Calu3 (cell line): ENCODE results near the gene MLH1. TPM values are rescaled to one million over a fixed set of nuclear protein-coding genes. Genes with fewer than 3 reads are reported as not detected.
"Not testable (repeated sequence)": the region's sequence is repeated elsewhere in the genome, so short reads cannot be mapped to it uniquely, and the experiment has no call there.

ENCODE experiments used
- BruUV-seq: library from RNA; stranded (reverse); fragments of 400-500 nt; replicated peaks from 2 replicates; lab custom pipeline; 2021; lab: Mats Ljungman, UMichigan
- CTCF ChIA-PET: fragments of 300-600 bp; sonication (Branson Sonifier 250); formaldehyde crosslinking; loops from one replicate; lab custom pipeline; 2022; ENCODE audit warnings: antibody characterized with exemption; lab: Charles Lee
- DNase-seq: peaks from one replicate; pipeline ENCODE4 v3.0.0; 2022
- H3K27ac Mint-ChIP-seq: one replicate; pipeline ENCODE4 v1.8.0; 2022; ENCODE audit warnings: mixed read lengths; ENCODE audit not compliant: unreplicated experiment
- H3K27me3 Mint-ChIP-seq: one replicate; pipeline ENCODE4 v1.8.0; 2022; ENCODE audit warnings: mixed read lengths; ENCODE audit not compliant: unreplicated experiment
- H3K36me3 Mint-ChIP-seq: one replicate; pipeline ENCODE4 v1.8.0; 2022; ENCODE audit warnings: mild to moderate bottlenecking, moderate library complexity, mixed read lengths; ENCODE audit not compliant: insufficient read depth, unreplicated experiment
- H3K4me1 Mint-ChIP-seq: one replicate; pipeline ENCODE4 v1.8.0; 2022; ENCODE audit warnings: mild to moderate bottlenecking, low read depth, mixed read lengths; ENCODE audit not compliant: unreplicated experiment
- H3K4me3 Mint-ChIP-seq: one replicate; pipeline ENCODE4 v1.8.0; 2022; ENCODE audit warnings: mild to moderate bottlenecking, low read depth, moderate library complexity, mixed read lengths; ENCODE audit not compliant: unreplicated experiment
- H3K9me3 Mint-ChIP-seq: one replicate; pipeline ENCODE4 v1.8.0; 2022; ENCODE audit warnings: low read depth, mixed read lengths; ENCODE audit not compliant: unreplicated experiment
- CTCF ChIP-seq: fragments of 200-600 bp; IDR thresholded peaks from one replicate; pipeline ENCODE4 v1.8.0; 2022; ENCODE audit warnings: antibody characterized with exemption; ENCODE audit not compliant: unreplicated experiment
- intact Hi-C: fragments of 100-400 bp; cut with micrococcal nuclease; formaldehyde crosslinking; loops from one replicate; pipeline ENCODE4 v1.10.0; 2022; ENCODE audit not compliant: unreplicated experiment
- total RNA-seq: library from RNA; stranded (reverse); gene quantifications from 2 replicates; pipeline ENCODE4 v1.2.3, GENCODE V29; 2022

Gene MLH1
- total RNA-seq, 1 experiment from 2014 or later = 32.8 TPM

GRCh38 chr3:36960502-36960901 lies 32.8 kb upstream of the MLH1 start:
- peaks cover 7% of the 10 kb centered on the region for H3K27me3 Mint-ChIP-seq
- intact Hi-C loops = no loop called here
- no peak for TF ChIP-seq CTCF
- no TSS peak for BruUV-seq
- CTCF ChIA-PET = interaction anchor here (1.1 kb wide), 1 partner anchor 56 kb away, joined by 3 read pairs; no protein-coding TSS in a partner anchor
- H3K9me3 Mint-ChIP-seq = no peaks in the 10 kb centered on the region
- H3K4me1 Mint-ChIP-seq = peaks cover 23% of the 10 kb centered on the region
- no peak overlapping the region for H3K4me3 Mint-ChIP-seq
- H3K27ac Mint-ChIP-seq = no peak overlapping the region
- H3K36me3 Mint-ChIP-seq = no peaks in the 10 kb centered on the region
- no peak for DNase-seq

DNA sequence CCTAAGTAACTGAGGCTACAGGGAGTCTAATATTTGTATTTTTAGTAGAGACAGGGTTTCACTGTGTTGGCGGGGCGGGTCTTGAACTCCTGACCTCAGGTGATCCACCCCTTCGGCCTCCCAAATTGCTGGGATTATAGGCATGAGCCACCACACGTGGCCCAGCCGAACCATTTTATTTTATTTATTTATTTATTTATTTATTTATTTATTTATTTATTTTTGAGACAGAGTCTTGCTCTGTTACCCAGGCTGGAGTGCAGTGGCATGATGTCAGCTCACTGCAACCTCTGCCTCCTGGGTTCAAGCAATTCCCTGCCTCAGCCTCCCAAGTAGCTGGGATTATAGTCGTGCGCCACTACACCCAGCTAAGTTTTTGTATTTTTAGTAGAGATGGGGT lies 30.3 kb upstream of the MLH1 start:
- DNase-seq, BruUV-seq, intact Hi-C loops, H3K27me3 Mint-ChIP-seq, H3K4me3 Mint-ChIP-seq, H3K36me3 Mint-ChIP-seq, H3K9me3 Mint-ChIP-seq, H3K27ac Mint-ChIP-seq: not testable (repeated sequence)
- H3K4me1 Mint-ChIP-seq = peaks cover 21% of the 10 kb centered on the region
- CTCF ChIA-PET = interaction anchor here (0.6 kb wide), 1 partner anchor 1675 kb away, joined by 3 read pairs; no protein-coding TSS in a partner anchor

DNA sequence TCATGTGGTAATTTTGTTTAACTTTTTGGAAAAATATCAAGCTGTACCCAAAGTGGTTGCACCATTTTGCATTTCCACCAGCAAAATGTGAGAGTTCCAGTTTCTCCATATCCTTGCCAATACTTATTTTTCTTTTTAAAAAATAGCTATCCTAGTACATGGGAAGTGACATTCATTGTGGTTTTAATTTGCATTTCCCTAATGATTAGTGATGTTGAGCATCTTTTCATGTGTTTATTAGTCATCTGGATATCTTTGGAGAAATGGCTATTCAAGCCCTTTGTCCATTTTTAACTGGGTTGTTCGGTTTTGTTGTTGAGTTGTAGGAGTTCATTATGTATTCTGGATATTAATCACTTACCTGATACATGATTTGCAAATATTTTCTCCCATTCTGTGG lies 29.0 kb upstream of the MLH1 start:
- no peak for TF ChIP-seq CTCF
- BruUV-seq = no TSS peak
- intact Hi-C loops = no loop called here
- DNase-seq = no peak
- Mint-ChIP-seq H3K27ac (no peak overlapping the region), H3K9me3 (no peaks in the 10 kb centered on the region), H3K4me1 (peaks cover 14% of the 10 kb centered on the region), H3K27me3 (no peaks in the 10 kb centered on the region), H3K36me3 (no peaks in the 10 kb centered on the region), H3K4me3 (no peak overlapping the region)
- CTCF ChIA-PET = no interaction called here

DNA sequence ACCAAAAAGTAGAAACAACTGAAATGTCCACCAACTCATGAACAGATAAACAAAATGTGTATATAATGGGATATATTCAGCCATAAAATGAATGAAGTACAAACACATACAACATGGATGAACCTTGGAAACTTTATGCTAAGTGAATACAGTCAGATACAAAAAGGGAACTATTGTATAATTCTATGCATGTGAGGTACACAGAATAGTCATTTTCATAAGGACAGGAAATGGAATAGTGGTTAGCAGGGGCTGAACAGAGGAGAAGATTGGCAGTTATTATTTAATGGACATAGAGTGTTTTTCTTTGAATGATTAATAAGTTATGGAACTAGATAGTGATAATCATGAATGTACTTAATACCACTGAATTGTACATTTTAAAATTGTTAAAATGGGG lies 28.5 kb upstream of the MLH1 start:
- Mint-ChIP-seq H3K36me3 (no peaks in the 10 kb centered on the region), H3K4me1 (peaks cover 14% of the 10 kb centered on the region), H3K4me3 (peak overlapping the region; percentile 14), H3K27ac (peak overlapping the region; percentile 28), H3K9me3 (no peaks in the 10 kb centered on the region), H3K27me3 (no peaks in the 10 kb centered on the region)
- no TSS peak for BruUV-seq
- TF ChIP-seq CTCF = no peak
- no peak for DNase-seq
- CTCF ChIA-PET = no interaction called here
- intact Hi-C loops = no loop called here

DNA sequence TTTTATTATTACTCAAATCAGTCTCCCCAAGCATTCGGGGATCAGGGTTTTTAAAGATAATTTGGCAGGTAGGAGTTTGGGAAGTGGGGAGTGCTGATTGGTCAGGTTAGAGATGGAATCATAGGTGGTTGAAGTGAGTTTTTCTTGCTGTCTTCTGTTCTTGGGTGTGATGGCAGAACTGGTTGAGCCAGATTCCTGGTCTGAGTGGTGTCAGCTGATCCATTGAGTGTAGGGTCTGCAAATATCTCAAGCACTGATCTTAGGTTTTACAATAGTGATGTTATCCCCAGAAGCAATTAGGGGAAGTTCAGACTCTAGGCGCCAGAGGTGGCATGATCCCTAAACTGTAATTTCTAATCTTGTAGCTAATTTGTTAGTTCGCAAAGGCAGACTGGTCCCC lies 27.9 kb upstream of the MLH1 start:
- Mint-ChIP-seq H3K9me3 (no peaks in the 10 kb centered on the region), H3K4me1 (peaks cover 14% of the 10 kb centered on the region), H3K27me3 (no peaks in the 10 kb centered on the region), H3K4me3 (peak overlapping the region; percentile 14), H3K27ac (peak overlapping the region; percentile 28), H3K36me3 (no peaks in the 10 kb centered on the region)
- CTCF ChIA-PET = no interaction called here
- intact Hi-C loops = no loop called here
- no peak for TF ChIP-seq CTCF
- BruUV-seq = no TSS peak
- DNase-seq = peak; percentile 52
